ENCODE results near the gene TBC1D17.
A peak's percentile ranks its signal among the peaks of the same experiment; 100 is the strongest.

Gene TBC1D17

GRCh38 chr19:49862391-49863253, 14.9 kb upstream of the TBC1D17 start:
- no peak for DNase-seq

DNA sequence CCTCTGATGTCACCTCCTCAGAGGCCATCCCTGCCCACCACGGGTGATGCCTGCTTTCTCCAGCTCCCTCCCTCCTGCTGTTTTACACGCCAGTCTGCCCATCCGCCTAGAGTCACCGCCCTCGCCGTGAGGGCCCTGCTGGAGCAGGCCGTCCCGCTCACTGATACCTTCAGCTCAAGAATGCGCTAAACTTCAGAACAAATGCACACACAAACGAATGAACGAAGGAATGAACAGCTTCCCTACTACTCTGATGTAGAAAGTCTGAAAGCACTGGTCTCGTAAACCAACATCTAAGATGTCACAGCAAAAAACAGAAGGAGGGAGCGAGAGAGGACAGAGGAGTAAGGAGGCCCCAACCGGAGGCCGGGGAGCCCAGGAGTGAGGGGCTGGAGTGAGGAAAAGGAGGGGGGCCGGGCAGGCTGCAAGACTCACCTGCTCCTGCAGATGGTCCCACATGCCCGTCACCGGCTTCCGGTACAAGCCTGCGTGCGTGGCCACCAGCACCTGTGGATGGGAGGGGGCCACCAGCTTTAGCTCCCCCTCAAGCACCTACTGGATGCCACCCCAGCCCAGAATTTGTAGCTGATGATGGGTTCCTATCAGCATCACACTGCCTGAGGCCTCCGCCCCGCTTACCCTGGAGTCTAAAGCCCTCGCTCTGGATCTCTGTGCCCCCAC, 14.1 kb upstream of the TBC1D17 start:
- DNase-seq: no peak

- no peak for DNase-seq
Measured at GRCh38 chr19:49863935-49864320, 13.6 kb upstream of the TBC1D17 start.

DNA sequence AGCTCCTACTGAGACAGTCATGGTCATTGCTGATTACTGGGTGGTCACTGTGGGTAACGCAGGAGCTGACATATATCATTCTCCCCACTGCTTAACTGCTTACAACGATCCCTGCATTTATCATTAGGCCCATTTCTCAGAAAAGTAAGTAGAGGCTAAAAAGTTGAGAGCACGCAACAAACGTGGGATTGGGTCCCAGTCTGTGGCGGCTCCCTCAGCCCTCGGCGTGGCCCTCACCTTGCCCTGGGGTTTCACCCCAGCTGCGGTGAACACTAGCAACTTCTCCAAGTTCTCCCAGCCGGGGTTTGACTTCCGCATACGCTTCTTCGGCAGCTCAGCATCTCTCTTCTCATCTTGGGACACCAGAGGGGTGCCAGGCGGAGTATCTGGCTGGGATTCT, 12.6 kb upstream of the TBC1D17 start:
- no peak for DNase-seq

GRCh38 chr19:49866933-49867782, 10.3 kb upstream of the TBC1D17 start, which contains the start of gene PNKP:
Gene PNKP (minus strand): TSS chr19:49867576. CDS start chr19:49867204, 372 bp downstream.
- DNase-seq: peak; percentile 79

- no peak for DNase-seq
Measured at GRCh38 chr19:49869009-49869483, 8.5 kb upstream of the TBC1D17 start.

GRCh38 chr19:49869484-49870308, 7.8 kb upstream of the TBC1D17 start:
- DNase-seq: peak; percentile 87

GRCh38 chr19:49870309-49870901, 7.1 kb upstream of the TBC1D17 start:
- no peak for DNase-seq

GRCh38 chr19:49871349-49871985, 6.0 kb upstream of the TBC1D17 start:
- DNase-seq: no peak

GRCh38 chr19:49872245-49873128, 5.0 kb upstream of the TBC1D17 start:
- no peak for DNase-seq

GRCh38 chr19:49873129-49873521, 4.4 kb upstream of the TBC1D17 start:
- no peak for DNase-seq

DNA sequence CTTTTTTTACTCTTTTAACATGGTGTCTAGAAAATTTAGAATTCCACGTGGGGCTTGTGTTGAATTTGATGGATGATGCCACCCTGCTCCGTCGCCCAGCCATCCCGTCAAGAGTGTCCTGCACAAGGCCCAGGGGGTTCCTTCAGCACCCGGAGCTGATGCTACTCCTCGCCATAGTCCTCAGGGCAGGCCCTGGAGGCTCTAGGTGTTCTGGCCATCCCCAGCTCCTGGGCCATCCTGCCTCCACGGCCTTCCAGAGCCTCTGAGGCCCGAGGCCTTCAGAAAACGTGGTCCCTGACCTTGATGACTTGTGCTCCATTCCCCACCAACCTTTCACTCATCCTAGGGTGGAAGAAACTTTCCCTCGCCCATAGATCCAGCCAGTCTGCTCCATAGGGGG, 3.7 kb upstream of the TBC1D17 start:
- no peak for DNase-seq

GRCh38 chr19:49874503-49875157, 2.9 kb upstream of the TBC1D17 start:
- no peak for DNase-seq

- DNase-seq: no peak
Measured at GRCh38 chr19:49875177-49875576, 2.3 kb upstream of the TBC1D17 start.

DNA sequence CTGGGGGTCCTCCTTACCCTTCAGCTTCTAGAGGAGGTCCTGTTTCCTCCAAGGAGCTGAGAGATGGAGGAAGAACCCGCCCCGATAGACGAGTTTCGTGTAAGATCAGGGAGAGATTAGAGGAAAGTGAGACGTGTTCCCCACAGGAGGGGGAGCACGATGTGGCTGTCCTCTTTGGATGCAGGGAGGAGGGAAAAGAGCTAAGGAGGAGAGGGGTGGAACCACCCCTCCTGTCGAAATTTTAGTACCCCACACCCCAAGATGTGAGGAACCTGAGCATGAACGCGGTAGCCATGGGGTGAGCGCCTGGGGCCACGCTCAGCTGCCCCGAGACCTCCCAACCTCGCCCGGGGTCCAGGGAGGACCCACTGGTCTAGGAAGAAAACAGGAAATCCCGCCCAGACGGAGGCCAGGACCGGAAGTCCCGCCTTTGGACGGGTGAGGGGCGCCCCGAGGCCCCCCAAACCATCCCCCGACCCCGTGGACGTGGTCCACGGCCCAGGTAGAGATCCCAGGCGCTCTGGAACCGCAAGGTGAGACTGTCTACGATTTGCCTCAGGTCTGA, 1.6 kb upstream of the TBC1D17 start:
- DNase-seq: peak; percentile 44

DNA sequence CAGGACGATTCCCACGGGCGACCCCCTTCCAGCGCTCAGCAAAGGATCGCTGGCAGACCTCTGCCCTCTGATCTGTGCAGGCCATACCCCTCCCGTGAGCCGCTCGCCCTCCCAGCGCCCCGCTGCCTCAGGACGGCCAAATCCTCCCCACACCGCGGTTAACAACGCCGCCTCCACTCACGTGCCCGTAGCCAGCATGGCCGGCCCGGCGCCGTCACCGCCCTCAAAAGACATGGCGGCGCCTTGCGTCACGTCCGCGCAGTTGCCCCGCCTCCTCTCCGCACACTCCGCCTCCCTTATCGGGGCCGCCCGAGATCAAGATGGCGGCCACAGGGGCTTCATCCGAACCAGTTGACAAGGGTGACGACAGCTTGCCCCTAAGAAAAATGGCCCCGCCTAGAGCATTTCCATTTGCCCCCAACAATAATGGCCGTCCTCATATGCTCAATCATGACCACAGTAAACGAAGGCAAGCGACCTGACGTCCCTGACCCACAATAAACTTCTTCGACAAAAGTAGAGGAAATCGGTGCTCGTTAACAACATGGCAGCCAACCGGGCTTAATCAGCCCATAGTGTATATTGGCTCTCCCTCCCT, 981 bp upstream of the TBC1D17 start:
- peak; percentile 97 for DNase-seq

- peak; percentile 98 for DNase-seq
Measured at GRCh38 chr19:49877879-49878743, 609 bp downstream of the TBC1D17 start.

DNA sequence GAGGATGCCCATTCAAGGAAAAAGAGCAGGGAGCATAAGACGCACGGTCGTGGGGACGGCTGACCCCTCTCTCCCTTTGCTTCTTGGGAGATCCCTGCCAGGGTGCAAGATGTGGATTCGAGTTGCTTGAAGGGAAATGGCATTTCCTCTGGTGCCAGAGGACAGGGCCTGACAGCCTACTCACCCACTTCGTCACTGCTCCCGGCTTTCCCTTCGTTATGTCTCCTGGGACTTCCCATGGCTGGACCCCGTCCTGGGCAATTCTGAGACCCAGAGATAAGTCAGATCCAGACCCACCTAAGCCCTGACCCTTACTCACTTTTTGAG, 1.2 kb downstream of the TBC1D17 start:
- DNase-seq: no peak

Measured in activated CD4-positive, alpha-beta T cell treated with anti-CD3 and anti-CD28 coated beads, Interleukin-2, amount 50 U/mL, for 1 hour (primary cell).